SK-N-SH (cell line): ENCODE measurements around the gene SEPTIN11. TPM values are rescaled to one million over a fixed set of nuclear protein-coding genes. Genes with fewer than 3 reads are reported as not detected.

Experiments used
- CTCF ChIA-PET: fragments of 300-600, 350-600 bp; formaldehyde crosslinking; extraction: SDS; loops from one replicate; lab custom pipeline; 2021; lab: Yijun Ruan, JAX
- POLR2A ChIA-PET: fragments of 350-600 bp; sonication (Branson Sonifier 250); formaldehyde crosslinking; extraction: SDS; loops from one replicate; lab custom pipeline; 2020; ENCODE audit warnings: antibody characterized with exemption, inconsistent platforms; lab: Yijun Ruan, JAX
- DNase-seq: peaks from one replicate; pipeline ENCODE4 v3.0.0; 2012
- H2AFZ ChIP-seq: fragments of 200-600 bp; sonication (generic); 2 replicates; pipeline ENCODE4 v1.8.1; 2016; ENCODE audit warnings: antibody characterized with exemption, mild to moderate bottlenecking, low read depth
- H3F3A ChIP-seq: fragments of 200-600 bp; sonication (generic); replicated peaks from 2 replicates; pipeline ENCODE3; 2016; ENCODE audit warnings: antibody characterized with exemption, mild to moderate bottlenecking; ENCODE audit not compliant: insufficient read depth
- H3K27ac ChIP-seq, 2 experiments: fragments of 200-500 bp in 1 of 2; fragments of 200-600 bp in 1 of 2; sonication (Bioruptor generic) in 1 of 2; sonication (generic), shearing (Covaris generic) in 1 of 2; 2 replicates each; pipeline versions ENCODE4 v1.5.1 to v1.6.1; 2014 to 2016; ENCODE audit warnings: low read depth in 2 of 2, inconsistent platforms in 1 of 2, low read length in 1 of 2, mild to moderate bottlenecking in 1 of 2, mixed read lengths in 1 of 2
- H3K27me3 ChIP-seq: fragments of 200-600 bp; sonication (generic), shearing (Covaris generic); 2 replicates; pipeline ENCODE4 v1.6.1; 2016; ENCODE audit warnings: mixed run types; ENCODE audit not compliant: insufficient read depth
- H3K36me3 ChIP-seq, 2 experiments: fragments of 200-500 bp in 1 of 2; fragments of 200-600 bp in 1 of 2; sonication (Bioruptor generic) in 1 of 2; sonication (generic) in 1 of 2; replicated peaks in 1 of 2; 2 replicates each; pipeline versions ENCODE3 to v1.5.1; 2014 to 2016; ENCODE audit warnings: low read length in 1 of 2, mild to moderate bottlenecking in 1 of 2; ENCODE audit not compliant: insufficient read depth in 2 of 2, control insufficient read depth in 1 of 2
- H3K4me1 ChIP-seq, 2 experiments: fragments of 200-500 bp in 1 of 2; fragments of 200-600 bp in 1 of 2; sonication (Bioruptor generic) in 1 of 2; sonication (generic), shearing (Covaris generic) in 1 of 2; 2 replicates each; pipeline versions ENCODE4 v1.5.1 to v1.6.1; 2014 to 2016; ENCODE audit warnings: low read depth in 1 of 2, low read length in 1 of 2, mixed run types in 1 of 2; ENCODE audit not compliant: insufficient read depth in 2 of 2, control insufficient read depth in 1 of 2
- H3K4me2 ChIP-seq: fragments of 200-600 bp; sonication (generic), shearing (Covaris generic); 2 replicates; pipeline ENCODE4 v1.6.1; 2017; ENCODE audit warnings: mixed run types
- H3K4me3 ChIP-seq, 2 experiments: fragments of 200-500 bp in 1 of 2; fragments of 200-600 bp in 1 of 2; sonication (Bioruptor generic) in 1 of 2; sonication (generic), shearing (Covaris generic) in 1 of 2; 2 replicates each; pipeline versions ENCODE4 v1.5.1 to v1.8.1; 2014 to 2016; ENCODE audit warnings: low read depth in 2 of 2, inconsistent platforms in 1 of 2, low read length in 1 of 2, mild to moderate bottlenecking in 1 of 2, mixed read lengths in 1 of 2, moderate library complexity in 1 of 2
- H3K79me2 ChIP-seq: fragments of 200-600 bp; sonication (generic); 2 replicates; pipeline ENCODE4 v1.8.1; 2017; ENCODE audit warnings: mild to moderate bottlenecking; ENCODE audit not compliant: insufficient read depth
- H3K9ac ChIP-seq: fragments of 200-600 bp; sonication (generic); 2 replicates; pipeline ENCODE4 v1.6.1; 2017; ENCODE audit warnings: mixed run types
- H3K9me2 ChIP-seq: fragments of 200-600 bp; sonication (generic); 2 replicates; pipeline ENCODE4 v1.6.1; 2017; ENCODE audit warnings: mixed run types
- H3K9me3 ChIP-seq: fragments of 200-600 bp; sonication (generic); 2 replicates; pipeline ENCODE4 v1.6.1; 2017; ENCODE audit warnings: mixed run types, mild to moderate bottlenecking, moderate library complexity
- H4K20me1 ChIP-seq: fragments of 200-600 bp; sonication (generic); 2 replicates; pipeline ENCODE4 v1.6.1; 2017; ENCODE audit warnings: mild to moderate bottlenecking, mixed run types; ENCODE audit not compliant: insufficient read depth
- ELF1 ChIP-seq: IDR thresholded peaks from 2 replicates; pipeline ENCODE4 v1.4.0; 2012
- EP300 ChIP-seq, 2 experiments: IDR thresholded peaks; 2 replicates each; pipeline versions ENCODE4 v1.4.0 to v1.6.1; 2012; ENCODE audit warnings: borderline replicate concordance in 1 of 2, low read depth in 1 of 2, low read length in 1 of 2
- GABPA ChIP-seq: IDR thresholded peaks from 2 replicates; pipeline ENCODE4 v1.4.0; 2012; ENCODE audit warnings: low read depth, mild to moderate bottlenecking
- IRF3 ChIP-seq: fragments of 150-350 bp; IDR thresholded peaks from 2 replicates; pipeline ENCODE4 v1.6.1; 2016; ENCODE audit warnings: mild to moderate bottlenecking, low read depth, low read length
- MEF2A ChIP-seq: IDR thresholded peaks from 2 replicates; pipeline ENCODE4 v1.4.0; 2012; ENCODE audit warnings: low read depth, borderline replicate concordance
- MXI1 ChIP-seq: IDR thresholded peaks from 2 replicates; pipeline ENCODE4 v1.6.1; 2012; ENCODE audit warnings: mild to moderate bottlenecking, low read depth, low read length, improper control_type of control experiment
- NFIC ChIP-seq: IDR thresholded peaks from 2 replicates; pipeline ENCODE4 v1.4.0; 2012; ENCODE audit warnings: borderline replicate concordance
- POLR2AphosphoS5 ChIP-seq: IDR thresholded peaks from 2 replicates; pipeline ENCODE4 v1.6.1; 2012; ENCODE audit warnings: low read depth, low read length
- RAD21 ChIP-seq: IDR thresholded peaks from 2 replicates; pipeline ENCODE4 v1.6.1; 2012; ENCODE audit warnings: mild to moderate bottlenecking, low read length
- RCOR1 ChIP-seq: fragments of 150-350 bp; IDR thresholded peaks from 2 replicates; pipeline ENCODE4 v1.6.1; 2017; ENCODE audit warnings: antibody characterized with exemption, low read length
- RXRA ChIP-seq: IDR thresholded peaks from 2 replicates; pipeline ENCODE4 v1.4.0; 2012; ENCODE audit warnings: low read depth, mild to moderate bottlenecking, borderline replicate concordance
- TAF1 ChIP-seq: IDR thresholded peaks from 2 replicates; pipeline ENCODE4 v1.6.1; 2012; ENCODE audit warnings: low read depth, mild to moderate bottlenecking, low read length, moderate library complexity, borderline replicate concordance
- TCF12 ChIP-seq: IDR thresholded peaks from 2 replicates; pipeline ENCODE4 v1.4.0; 2012
- ZBTB33 ChIP-seq: IDR thresholded peaks from 2 replicates; pipeline ENCODE4 v1.4.0; 2012; ENCODE audit warnings: low read depth, borderline replicate concordance
- WGBS: methylation state at CpG from one replicate; pipeline ENCODE4 v1.1.6; 2017; ENCODE audit warnings: low lambda C conversion rate; 5-methylcytosine and 5-hydroxymethylcytosine counted together
- polyA plus RNA-seq, 3 experiments: library from polyadenylated mRNA; depleted of rRNA; stranded (reverse); fragments of >200 nt; gene quantifications; 2 replicates each; pipeline ENCODE4 v1.2.3, GENCODE V29; 2012
- TF ChIP-seq, protein P1 (sequence below): fragments of 200-600 bp; sonication (generic); IDR thresholded peaks from 2 replicates; pipeline ENCODE4 v1.6.1; 2017; ENCODE audit warnings: antibody characterized with exemption, mild to moderate bottlenecking, moderate library complexity

Gene SEPTIN11
- polyA plus RNA-seq, 1 of the 3 experiments (the other 2 are of a cell fraction): 47.4 TPM

GRCh38 chr4:76931087-76931486 lies 18.5 kb upstream of the SEPTIN11 start:
- Histone ChIP-seq H2AFZ (no peak overlapping the region), H3K4me1 (0 out of 4 replicates have a peak, but pooled peaks cover 0 to 7% of the 10 kb centered on the region in 2 experiments), H3K27ac (no peak overlapping the region), H3K36me3 (no peaks in the 10 kb centered on the region), H3K4me2 (no peak overlapping the region), H4K20me1 (no peaks in the 10 kb centered on the region), H3K79me2 (no peaks in the 10 kb centered on the region), H3K9me3 (no peaks in the 10 kb centered on the region), H3K27me3 (no peaks in the 10 kb centered on the region), H3K9me2 (no peaks in the 10 kb centered on the region), H3F3A (peaks cover 4% of the 10 kb centered on the region), H3K4me3 (no peak overlapping the region), H3K9ac (no peak overlapping the region)
- TF ChIP-seq POLR2AphosphoS5 (no peak), NFIC (no peak)
- no peak for DNase-seq
- POLR2A ChIA-PET: interaction anchor here (0.7 kb wide), 1 partner anchor 20 kb away, joined by 3 read pairs; no protein-coding TSS in a partner anchor
- CTCF ChIA-PET: interaction anchor here (1.0 kb wide), 1 partner anchor 111 kb away, joined by 3 read pairs; no protein-coding TSS in a partner anchor

DNA sequence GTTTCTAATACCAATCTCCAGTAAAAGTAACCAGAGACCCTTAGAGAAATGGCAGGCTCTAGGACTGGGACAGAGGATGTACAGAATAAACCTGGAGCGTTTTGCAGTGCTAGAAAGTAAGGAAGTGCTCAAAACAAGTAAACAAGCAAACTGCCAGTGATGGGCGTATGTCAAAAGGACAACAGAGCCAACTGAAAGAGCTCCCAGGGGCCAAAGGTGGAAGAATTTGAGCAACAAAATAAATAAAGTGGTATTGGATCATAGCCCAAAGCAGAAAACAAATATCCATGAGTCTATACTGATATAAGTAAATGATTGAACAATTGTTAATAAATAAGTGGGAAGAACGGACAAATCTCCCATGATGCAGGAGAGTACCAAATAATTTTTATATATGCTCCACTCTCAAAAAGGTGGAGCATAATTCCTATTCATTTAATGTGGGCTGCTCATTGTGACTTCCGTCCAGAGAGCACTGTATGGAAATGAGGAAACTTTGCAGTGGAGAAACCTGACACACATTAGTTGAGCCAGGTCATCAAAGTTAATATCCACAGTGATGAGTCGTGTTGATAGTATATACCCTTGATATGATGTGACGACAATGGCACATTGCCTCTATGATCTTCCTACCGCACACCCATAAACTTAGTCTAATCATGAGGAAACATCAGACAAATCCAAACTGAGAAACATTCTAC lies 17.8 kb upstream of the SEPTIN11 start:
- H4K20me1 ChIP-seq: no peaks in the 10 kb centered on the region
- no peaks in the 10 kb centered on the region for H3K27me3 ChIP-seq
- no peaks in the 10 kb centered on the region for H3K9me2 ChIP-seq
- WGBS: 81% methylated on average over 7 of the region's 7 CpGs
- H3K79me2 ChIP-seq: no peaks in the 10 kb centered on the region
- CTCF ChIA-PET: no interaction called here
- no peak for DNase-seq
- H3K4me1 ChIP-seq: 0 out of 4 replicates have a peak, but pooled peaks cover 0 to 7% of the 10 kb centered on the region in 2 experiments
- no peak overlapping the region for H2AFZ ChIP-seq
- no peak for TF ChIP-seq ELF1
- no peak for TF ChIP-seq IRF3
- TF ChIP-seq TCF12: no peak
- H3F3A ChIP-seq: peaks cover 4% of the 10 kb centered on the region
- no peak overlapping the region for H3K4me3 ChIP-seq
- H3K9ac ChIP-seq: no peak overlapping the region
- no peaks in the 10 kb centered on the region for H3K36me3 ChIP-seq
- no peaks in the 10 kb centered on the region for H3K9me3 ChIP-seq
- H3K27ac ChIP-seq: no peak overlapping the region
- H3K4me2 ChIP-seq: no peak overlapping the region
- POLR2A ChIA-PET: interaction anchor here (0.7 kb wide), 1 partner anchor 21 kb away, joined by 3 read pairs; no protein-coding TSS in a partner anchor

GRCh38 chr4:76939184-76939583 lies 10.4 kb upstream of the SEPTIN11 start:
- H3K9ac ChIP-seq: no peak overlapping the region
- H3K4me3 ChIP-seq: no peak overlapping the region
- ChIA-PET POLR2A (no interaction called here), CTCF (no interaction called here)
- no peak overlapping the region for H2AFZ ChIP-seq
- no peak overlapping the region for H3K4me2 ChIP-seq
- H4K20me1 ChIP-seq: no peaks in the 10 kb centered on the region
- H3K79me2 ChIP-seq: no peaks in the 10 kb centered on the region
- no peaks in the 10 kb centered on the region for H3K9me2 ChIP-seq
- no peak overlapping the region for H3K27ac ChIP-seq
- DNase-seq: no peak
- H3K36me3 ChIP-seq: peaks cover 0 to 17% of the 10 kb centered on the region in 2 experiments
- peaks cover 0 to 5% of the 10 kb centered on the region in 2 experiments; a peak in 2 of 4 replicates for H3K4me1 ChIP-seq
- WGBS: 83% methylated on average over 2 of the region's 2 CpGs
- H3K9me3 ChIP-seq: no peaks in the 10 kb centered on the region
- peaks cover under 1% of the 10 kb centered on the region for H3F3A ChIP-seq
- no peaks in the 10 kb centered on the region for H3K27me3 ChIP-seq
- TF ChIP-seq MEF2A: no peak
- TF ChIP-seq RCOR1: no peak
- no peak for TF ChIP-seq NFIC
- TF ChIP-seq, protein P1, sequence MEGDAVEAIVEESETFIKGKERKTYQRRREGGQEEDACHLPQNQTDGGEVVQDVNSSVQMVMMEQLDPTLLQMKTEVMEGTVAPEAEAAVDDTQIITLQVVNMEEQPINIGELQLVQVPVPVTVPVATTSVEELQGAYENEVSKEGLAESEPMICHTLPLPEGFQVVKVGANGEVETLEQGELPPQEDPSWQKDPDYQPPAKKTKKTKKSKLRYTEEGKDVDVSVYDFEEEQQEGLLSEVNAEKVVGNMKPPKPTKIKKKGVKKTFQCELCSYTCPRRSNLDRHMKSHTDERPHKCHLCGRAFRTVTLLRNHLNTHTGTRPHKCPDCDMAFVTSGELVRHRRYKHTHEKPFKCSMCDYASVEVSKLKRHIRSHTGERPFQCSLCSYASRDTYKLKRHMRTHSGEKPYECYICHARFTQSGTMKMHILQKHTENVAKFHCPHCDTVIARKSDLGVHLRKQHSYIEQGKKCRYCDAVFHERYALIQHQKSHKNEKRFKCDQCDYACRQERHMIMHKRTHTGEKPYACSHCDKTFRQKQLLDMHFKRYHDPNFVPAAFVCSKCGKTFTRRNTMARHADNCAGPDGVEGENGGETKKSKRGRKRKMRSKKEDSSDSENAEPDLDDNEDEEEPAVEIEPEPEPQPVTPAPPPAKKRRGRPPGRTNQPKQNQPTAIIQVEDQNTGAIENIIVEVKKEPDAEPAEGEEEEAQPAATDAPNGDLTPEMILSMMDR: no peak
- no peak for TF ChIP-seq TAF1
- no peak for TF ChIP-seq EP300 (IDR thresholded peaks at IDR 0.05; ENCODE audit: borderline replicate concordance in 1 of 2, low read depth in 1 of 2, low read length in 1 of 2)
- TF ChIP-seq RAD21: no peak
- no peak for TF ChIP-seq RXRA
- TF ChIP-seq IRF3: no peak
- TF ChIP-seq MXI1: no peak
- TF ChIP-seq ZBTB33: no peak
- TF ChIP-seq GABPA: no peak
